PC-3 (cell line): Measurements from ENCODE around the gene ZFX.

Experiments
- CTCF ChIP-seq: fragments of 300-600 bp; sonication (generic); conservative IDR thresholded peaks from 2 replicates; pipeline ENCODE4 v1.5.1; 2017; ENCODE audit warnings: antibody characterized with exemption, low read depth, mild to moderate bottlenecking, low read length
- EZH2 ChIP-seq: fragments of 300-600 bp; sonication (generic); IDR thresholded peaks from one replicate; pipeline ENCODE4 v1.6.1; 2017; ENCODE audit warnings: antibody characterized with exemption, mild to moderate bottlenecking, low read length; ENCODE audit not compliant: unreplicated experiment

GRCh38 chrX:24231131-24231540 lies 81.6 kb downstream of the ZFX start:
- no peak for TF ChIP-seq CTCF
- TF ChIP-seq EZH2: no peak
